ENCODE measurements around the gene ZNF511.

ZNF511 gene

GRCh38 chr10:133334503-133335245, 26.0 kb downstream of the ZNF511 start:
- no peak for DNase-seq (ENCODE audit: low read depth in 2 of 3, low spot score in 2 of 3)

GRCh38 chr10:133335246-133336117, 26.8 kb downstream of the ZNF511 start:
- peak in 1 of 3 experiments; percentile 52 for DNase-seq (ENCODE audit: low read depth in 2 of 3, low spot score in 2 of 3)

- no peak for DNase-seq (ENCODE audit: low read depth in 2 of 3, low spot score in 2 of 3)
Observed at GRCh38 chr10:133336118-133336576, 27.4 kb downstream of the ZNF511 start.

GRCh38 chr10:133336577-133337369, 28.1 kb downstream of the ZNF511 start, which contains the start of gene CALY:
TSS of gene CALY (minus strand) at chr10:133336896. CDS start at chr10:133328989, 7,907 bp downstream.
- no peak for DNase-seq (ENCODE audit: low read depth in 2 of 3, low spot score in 2 of 3)

GRCh38 chr10:133337370-133337725, 28.6 kb downstream of the ZNF511 start:
- DNase-seq (ENCODE audit: low read depth in 2 of 3, low spot score in 2 of 3) = no peak

GRCh38 chr10:133338080-133339071, 29.7 kb downstream of the ZNF511 start:
- DNase-seq (ENCODE audit: low read depth in 2 of 3, low spot score in 2 of 3) = no peak

GRCh38 chr10:133339708-133340380, 31.1 kb downstream of the ZNF511 start:
- no peak for DNase-seq (ENCODE audit: low read depth in 2 of 3, low spot score in 2 of 3)

- no peak for DNase-seq (ENCODE audit: low read depth in 2 of 3, low spot score in 2 of 3)
Observed at GRCh38 chr10:133341983-133342382, 33.3 kb downstream of the ZNF511 start.

GRCh38 chr10:133342942-133343341, 34.2 kb downstream of the ZNF511 start:
- DNase-seq (ENCODE audit: low read depth in 2 of 3, low spot score in 2 of 3) = no peak

- DNase-seq (ENCODE audit: low read depth in 2 of 3, low spot score in 2 of 3) = no peak
Observed at GRCh38 chr10:133343558-133343957, 34.8 kb downstream of the ZNF511 start.

GRCh38 chr10:133344236-133344635, 35.5 kb downstream of the ZNF511 start:
- DNase-seq (ENCODE audit: low read depth in 2 of 3, low spot score in 2 of 3) = no peak

GRCh38 chr10:133346413-133346812, 37.7 kb downstream of the ZNF511 start:
- DNase-seq (ENCODE audit: low read depth in 2 of 3, low spot score in 2 of 3) = no peak

GRCh38 chr10:133347710-133348517, 39.2 kb downstream of the ZNF511 start:
- DNase-seq (ENCODE audit: low read depth in 2 of 3, low spot score in 2 of 3) = no peak

- no peak for DNase-seq (ENCODE audit: low read depth in 2 of 3, low spot score in 2 of 3)
Observed at GRCh38 chr10:133349160-133349568, 40.5 kb downstream of the ZNF511 start.

GRCh38 chr10:133349577-133350011, 40.9 kb downstream of the ZNF511 start:
- no peak for DNase-seq (ENCODE audit: low read depth in 2 of 3, low spot score in 2 of 3)

GRCh38 chr10:133350283-133350949, 41.7 kb downstream of the ZNF511 start:
- DNase-seq (ENCODE audit: low read depth in 2 of 3, low spot score in 2 of 3) = no peak

- no peak for DNase-seq (ENCODE audit: low read depth in 2 of 3, low spot score in 2 of 3)
Observed at GRCh38 chr10:133350950-133351329, 42.2 kb downstream of the ZNF511 start.

Measured in activated CD8-positive, alpha-beta memory T cell treated with anti-CD3 and anti-CD28 coated beads for 48 hours (primary cell).